ENCODE measurements around the gene MAP3K9. TPM values are rescaled to one million over a fixed set of nuclear protein-coding genes. Genes with fewer than 3 reads are reported as not detected.
"Not testable (repeated sequence)": the region's sequence is repeated elsewhere in the genome, so short reads cannot be mapped to it uniquely, and the experiment has no call there.

MAP3K9 gene
- total RNA-seq, 1 donor: 0.27 TPM

DNA sequence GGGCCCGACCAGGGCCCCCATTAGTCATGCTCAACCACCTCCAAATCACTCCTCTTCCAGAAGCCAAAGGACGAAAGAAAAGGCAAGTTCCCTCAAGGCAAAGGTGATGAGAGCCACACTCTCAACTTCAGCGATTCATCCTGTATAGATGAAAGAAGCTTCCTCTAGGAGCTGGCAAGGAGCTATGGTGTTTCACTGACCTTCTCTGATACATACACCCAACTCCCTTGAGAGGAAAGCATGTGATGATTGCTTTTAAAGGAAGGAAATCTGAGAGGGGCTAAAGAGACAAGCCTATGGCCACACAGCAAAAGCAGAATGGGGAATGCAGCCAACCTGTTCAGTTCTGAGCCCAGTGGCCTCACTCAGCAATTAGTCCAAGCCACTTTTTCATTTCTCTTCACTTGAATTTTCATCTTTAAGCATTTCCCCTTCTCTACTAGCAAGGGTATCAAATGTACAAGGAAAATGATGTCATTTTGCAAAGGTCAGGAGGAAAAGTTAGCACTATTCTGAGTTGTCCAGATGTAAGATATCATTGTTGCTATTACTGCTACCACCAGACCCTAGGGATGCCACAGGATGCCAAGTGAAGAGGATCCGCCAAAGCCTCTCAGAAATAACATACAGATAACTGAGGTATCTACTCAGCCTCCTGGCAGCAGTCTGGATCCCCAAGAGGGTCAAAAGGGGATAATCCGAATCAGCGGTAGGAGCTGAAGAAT lies 82.5 kb downstream of the MAP3K9 start:
- no peak for DNase-seq (ENCODE audit: low read depth in 2 of 3, low spot score in 2 of 3)

DNA sequence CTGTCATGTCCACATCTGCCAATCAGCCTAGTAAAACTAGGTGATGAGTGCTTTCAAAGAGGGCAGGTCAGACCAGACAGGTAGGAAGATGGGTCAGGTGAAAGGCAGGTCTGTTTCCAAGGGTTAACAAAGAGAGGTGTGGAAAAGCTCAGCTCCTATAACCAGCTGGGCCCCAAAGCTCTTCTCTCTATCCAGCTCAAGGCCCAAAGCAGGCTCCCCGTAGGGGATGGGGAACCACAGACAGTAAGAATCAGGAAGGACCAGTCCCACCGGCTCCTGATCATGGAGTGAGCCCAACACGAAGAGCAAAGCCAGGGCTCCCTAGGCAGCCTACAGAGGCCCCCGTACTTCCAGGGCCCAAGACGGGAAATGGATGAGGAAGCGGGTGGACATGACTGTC lies 84.4 kb downstream of the MAP3K9 start:
- no peak for DNase-seq (ENCODE audit: low read depth in 2 of 3, low spot score in 2 of 3)

DNA sequence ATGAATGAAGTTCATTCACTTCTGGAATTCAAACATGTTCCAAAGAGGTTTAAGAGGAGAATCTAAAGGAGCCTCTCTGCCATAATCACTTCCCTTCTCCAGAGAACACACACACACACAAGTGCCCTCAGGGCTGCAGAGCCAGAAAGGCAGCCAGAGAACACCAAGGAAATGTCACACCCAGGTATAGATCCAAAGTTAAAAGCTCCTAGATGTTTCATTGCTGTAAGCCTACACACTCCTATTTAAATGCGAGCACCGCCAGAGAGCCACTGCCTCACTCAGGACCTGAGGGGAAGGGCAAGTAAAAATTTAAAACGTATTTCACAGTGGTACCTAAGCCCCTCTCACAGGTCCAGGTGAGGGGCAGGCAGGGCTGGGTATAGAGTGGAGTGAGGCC lies 85.2 kb downstream of the MAP3K9 start:
- no peak for DNase-seq (ENCODE audit: low read depth in 2 of 3, low spot score in 2 of 3)

DNA sequence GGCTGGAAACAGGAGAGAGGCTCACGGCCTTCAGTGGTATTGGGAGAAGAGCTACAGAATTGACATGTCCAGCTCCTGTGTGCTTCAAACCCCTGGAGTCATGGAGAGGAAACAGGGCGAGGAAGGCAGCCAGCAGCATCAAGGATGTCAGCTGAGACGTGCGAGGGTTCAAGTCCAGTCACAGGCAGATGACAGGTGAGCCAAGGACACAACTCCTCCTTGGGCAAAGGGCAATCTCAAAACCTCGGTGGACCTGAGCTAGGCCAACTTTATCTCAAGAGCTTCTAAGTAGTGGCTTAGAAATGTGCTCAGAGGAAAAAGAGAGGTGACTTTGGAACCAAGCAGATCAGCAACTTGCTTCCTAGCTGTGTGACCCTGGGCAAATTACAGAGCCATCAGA lies 86.0 kb downstream of the MAP3K9 start:
- no peak for DNase-seq (ENCODE audit: low read depth in 2 of 3, low spot score in 2 of 3)

DNA sequence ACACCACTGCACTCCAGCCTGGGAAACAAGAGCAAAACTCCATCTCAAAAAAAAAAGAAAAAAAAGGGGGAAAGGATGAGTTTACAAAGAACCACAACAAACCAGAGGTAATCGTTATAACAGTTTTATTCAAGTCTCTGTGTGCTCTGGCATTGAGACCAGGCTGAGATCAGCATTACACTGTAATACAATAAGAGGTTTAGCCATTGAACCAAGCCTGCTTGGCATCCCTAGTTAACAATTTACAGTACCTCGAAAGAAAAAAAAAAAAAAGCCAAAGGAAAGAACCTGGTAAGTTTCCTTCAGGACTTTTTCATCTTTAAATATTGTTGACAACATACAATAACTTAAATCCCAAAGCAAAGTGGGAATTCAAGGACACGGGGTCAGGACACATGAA lies 86.9 kb downstream of the MAP3K9 start:
- no peak for DNase-seq (ENCODE audit: low read depth in 2 of 3, low spot score in 2 of 3)

DNA sequence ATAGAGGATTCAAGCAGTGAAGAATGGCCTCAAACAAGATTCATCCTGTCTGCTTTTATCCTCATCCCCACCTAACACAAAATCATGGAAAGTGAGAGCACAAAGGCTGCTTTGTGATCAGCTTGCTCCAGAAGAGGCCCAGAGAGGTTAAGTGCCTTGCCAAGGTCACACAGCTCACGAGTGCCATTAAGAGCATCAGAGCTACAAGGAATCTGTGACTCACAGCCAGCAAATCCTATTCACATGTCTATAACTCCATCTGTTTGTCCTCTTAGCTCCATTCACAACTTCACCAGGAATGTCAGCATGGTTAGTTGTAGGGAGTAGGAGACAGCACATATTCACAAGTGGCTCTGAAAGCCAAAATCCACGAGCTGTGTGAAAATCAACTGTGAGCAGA lies 87.8 kb downstream of the MAP3K9 start:
- no peak for DNase-seq (ENCODE audit: low read depth in 2 of 3, low spot score in 2 of 3)

DNA sequence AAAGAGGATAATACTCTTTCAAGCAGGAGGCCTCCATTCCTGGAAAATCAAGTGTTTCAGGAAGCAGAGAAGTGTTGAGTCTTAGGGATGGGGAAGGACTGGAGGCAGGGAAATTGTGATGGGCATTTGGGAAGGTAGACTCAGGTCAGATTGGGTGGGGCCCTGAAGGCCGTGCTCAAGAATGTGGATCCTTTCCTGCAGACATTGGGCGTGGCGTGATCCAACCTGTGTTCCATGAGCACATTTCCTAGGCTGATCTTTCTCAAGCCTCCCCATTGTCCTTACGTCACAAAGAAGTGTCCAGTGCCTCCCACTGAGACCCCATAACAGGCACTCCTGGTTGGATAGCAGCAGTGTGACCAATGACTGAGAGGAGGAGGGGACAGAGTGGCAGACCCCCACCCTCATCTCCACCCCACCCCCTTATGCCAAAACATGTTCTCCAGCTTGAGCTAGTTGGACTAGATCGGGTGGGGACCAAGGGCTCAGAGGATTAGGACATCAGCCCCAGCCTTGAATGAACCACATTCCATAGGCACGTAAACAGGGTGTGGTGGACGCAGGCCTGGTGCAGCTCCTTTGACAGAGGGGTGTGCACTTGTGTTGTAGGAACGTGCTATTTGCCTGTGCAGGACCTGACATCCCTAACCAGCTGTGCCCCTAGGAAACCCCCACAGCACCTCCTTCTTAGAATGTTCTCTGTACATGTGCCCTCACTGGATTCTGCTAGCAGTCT lies 90.8 kb downstream of the MAP3K9 start:
- DNase-seq (ENCODE audit: low read depth in 2 of 3, low spot score in 2 of 3): no peak

DNA sequence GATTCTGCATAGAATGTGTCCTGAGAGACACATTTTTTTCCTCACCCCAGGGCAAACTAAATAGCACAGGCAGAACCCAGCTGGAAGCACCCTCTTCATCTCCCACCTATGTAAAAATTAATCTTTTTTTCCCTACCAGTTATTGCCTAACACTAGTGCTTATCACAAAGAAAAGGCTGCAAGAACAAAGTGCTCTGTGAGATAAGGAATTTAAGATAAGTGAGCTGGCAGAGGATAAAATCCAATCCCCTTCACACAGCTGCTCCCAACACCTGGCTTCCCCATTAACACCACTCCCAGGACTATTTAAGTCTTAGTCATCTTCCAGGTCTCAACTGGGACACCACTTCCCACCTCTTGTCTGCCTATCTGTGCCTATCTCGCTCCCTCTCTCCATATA lies 92.4 kb downstream of the MAP3K9 start:
- no peak for DNase-seq (ENCODE audit: low read depth in 2 of 3, low spot score in 2 of 3)

DNA sequence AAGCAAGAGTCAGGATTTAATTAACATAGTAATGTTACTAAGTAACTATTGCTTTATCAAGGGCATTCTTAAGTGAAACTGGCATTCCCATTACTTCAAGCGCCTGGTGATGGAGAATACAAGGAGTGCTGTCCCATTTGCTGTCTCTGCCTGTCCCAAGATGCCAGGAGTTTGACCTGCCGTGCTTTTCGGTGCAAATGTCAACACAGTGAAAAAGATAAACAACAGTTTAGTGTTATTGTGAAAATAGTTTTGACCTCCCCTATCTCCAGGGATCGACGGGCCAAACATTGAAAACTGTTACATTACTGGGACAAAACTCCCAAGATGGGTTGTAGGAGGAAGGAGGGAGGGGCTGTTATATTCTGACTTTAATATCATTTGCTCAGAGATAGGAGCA lies 92.8 kb downstream of the MAP3K9 start:
- no peak for DNase-seq (ENCODE audit: low read depth in 2 of 3, low spot score in 2 of 3)

DNA sequence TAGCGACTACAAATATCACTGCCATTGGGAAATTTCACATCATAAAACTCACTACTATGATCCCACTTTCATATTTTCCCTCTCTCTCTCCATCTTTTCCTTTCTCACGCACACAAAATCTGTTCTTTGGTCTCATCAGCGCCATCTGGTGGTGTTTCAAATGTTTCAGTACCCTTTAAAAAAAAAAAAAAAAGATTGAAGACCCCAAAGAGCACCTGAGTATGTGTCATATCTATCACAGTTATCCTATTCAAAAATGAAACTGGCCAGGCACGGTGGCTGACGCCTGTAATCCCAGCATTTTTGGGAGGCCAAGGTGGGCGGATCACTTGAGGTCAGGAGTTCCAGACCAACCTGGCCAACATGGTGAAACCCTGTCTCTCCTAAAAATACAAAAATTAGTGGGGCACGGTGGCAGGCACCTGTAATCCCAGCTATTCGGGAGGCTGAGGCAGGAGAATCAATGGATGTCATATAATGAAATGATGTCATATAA lies 95.2 kb downstream of the MAP3K9 start:
- DNase-seq (ENCODE audit: low read depth in 2 of 3, low spot score in 2 of 3): peak; percentile 47 to 84 (median 74)

DNA sequence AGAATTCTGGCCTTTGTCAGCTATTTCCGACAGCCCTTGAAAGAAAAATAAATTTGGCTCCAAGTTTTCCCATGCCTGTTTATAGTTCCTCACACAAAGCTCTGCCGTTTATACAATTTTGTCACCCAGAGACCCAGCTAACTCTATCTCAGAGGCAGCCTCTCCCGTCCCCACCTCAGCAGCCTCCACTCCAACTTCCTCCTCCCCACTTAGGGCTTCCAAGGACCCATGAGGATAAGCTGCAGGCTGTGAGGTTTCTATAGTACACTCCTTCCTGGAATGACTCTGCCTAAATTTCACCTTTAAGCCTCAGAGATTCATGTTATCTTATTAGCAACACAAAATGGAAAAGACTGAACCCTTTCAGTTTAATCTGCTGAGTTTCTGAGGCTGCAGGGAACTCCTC lies 95.8 kb downstream of the MAP3K9 start:
- DNase-seq (ENCODE audit: low read depth in 2 of 3, low spot score in 2 of 3): no peak

DNA sequence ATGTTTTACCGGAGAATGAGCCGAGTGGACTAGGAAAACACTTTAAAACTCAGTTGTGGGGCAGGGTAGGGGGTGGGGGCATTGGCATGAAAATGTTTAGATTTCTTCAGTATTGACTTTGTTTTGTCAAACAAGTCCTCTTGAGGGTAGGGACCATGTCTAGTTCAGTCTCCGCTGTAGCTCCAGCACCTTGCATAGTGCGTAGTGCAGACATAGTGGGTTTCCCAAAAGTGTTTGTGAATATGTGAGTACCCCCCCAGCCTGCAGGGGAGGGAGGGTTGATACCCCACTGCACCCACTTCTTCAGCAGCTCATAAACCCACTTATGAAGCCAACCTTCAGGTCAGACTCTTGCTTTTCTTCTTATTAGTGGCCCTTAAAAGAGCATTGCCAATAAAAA lies 96.2 kb downstream of the MAP3K9 start:
- DNase-seq (ENCODE audit: low read depth in 2 of 3, low spot score in 2 of 3): no peak

DNA sequence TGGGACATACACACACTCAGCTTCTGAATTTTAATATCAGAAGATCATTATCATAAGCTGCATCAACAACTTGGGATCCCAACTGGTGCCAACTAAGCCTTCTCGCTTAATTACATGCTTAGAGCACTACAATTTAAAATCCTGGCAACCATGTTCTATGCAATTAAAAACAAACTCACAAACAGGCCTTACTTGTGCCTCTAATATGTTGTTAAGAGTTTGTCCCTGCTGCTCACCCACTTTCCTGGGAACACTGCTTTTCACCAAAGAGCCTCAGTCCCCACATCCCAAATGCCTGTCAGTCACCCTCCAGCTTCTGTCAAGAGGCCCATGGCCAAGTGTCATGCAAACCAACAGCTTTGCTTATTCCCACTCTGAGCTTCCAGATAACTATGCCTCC lies 97.9 kb downstream of the MAP3K9 start:
- no peak for DNase-seq (ENCODE audit: low read depth in 2 of 3, low spot score in 2 of 3)

DNA sequence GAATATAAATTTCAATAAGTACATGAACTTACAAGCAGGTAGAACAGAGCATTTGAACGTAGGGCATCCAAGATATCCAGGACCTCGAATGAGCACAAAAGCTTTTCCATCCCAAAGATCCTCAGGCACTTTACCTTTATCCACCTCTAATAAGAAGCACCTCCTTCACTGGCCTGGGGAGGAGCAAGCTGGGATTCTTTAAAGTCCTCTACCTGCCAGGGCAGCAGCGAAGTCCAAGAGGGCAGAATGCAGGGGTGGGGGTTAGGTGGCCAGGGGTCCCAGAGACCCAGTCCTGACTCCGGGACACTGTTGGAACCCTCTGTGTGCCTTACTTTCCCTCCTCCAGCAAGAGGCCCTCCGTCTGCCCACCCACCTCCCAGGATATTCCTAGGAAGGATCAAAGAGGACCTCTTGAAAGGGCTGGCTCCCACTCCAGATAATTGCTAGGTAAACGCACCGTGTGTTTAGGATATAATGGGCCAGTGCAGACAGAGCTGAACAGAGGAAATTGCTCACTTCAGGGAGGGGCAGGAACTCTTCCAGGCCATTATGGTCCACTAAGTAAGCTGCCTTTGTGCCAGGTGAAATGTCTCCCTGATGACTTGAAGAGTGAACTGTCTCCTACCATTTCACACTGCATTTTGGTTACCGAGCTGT lies 99.5 kb downstream of the MAP3K9 start:
- no peak for DNase-seq (ENCODE audit: low read depth in 2 of 3, low spot score in 2 of 3)

DNA sequence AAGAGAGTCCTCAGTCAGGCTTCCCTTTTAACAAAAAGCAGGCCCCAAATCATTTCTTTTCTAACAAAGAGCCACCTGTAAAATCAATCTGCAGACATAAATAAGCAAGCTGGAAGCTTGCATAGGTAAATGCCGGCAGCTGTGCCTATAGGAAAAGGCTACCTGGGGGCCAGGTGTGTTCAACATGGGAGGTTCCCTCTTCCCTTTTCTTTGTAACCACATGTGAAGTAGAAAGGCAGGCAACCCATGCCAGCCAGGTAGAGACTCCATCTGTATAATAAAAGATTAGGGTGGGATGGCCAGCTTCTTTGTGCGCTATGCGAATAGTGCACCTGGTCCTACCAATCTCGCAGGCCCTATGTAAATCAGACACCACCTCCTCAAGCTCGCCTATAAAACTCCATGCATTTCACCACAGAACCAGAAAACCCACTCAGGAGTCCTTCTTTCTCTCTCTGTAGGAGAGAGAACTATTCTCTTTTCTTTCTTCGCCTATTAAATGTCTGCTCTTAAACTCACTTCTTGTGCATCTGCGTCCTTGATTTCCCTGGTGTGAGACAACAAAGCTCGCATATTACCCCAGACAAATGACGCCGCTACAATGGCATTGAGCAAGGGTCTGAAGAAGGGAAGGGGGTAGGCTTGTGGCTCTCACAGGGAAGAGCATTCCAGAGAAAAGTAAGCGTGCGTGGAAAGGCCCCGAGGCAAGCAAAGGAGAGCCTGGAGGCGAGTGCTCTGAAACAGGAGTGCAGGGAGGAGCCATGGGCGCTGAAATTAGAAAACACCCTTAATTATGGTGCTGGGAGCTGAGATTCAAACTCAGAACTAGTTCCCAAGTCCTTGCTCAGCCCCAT lies 100.4 kb downstream of the MAP3K9 start:
- no peak for DNase-seq (ENCODE audit: low read depth in 2 of 3, low spot score in 2 of 3)

DNA sequence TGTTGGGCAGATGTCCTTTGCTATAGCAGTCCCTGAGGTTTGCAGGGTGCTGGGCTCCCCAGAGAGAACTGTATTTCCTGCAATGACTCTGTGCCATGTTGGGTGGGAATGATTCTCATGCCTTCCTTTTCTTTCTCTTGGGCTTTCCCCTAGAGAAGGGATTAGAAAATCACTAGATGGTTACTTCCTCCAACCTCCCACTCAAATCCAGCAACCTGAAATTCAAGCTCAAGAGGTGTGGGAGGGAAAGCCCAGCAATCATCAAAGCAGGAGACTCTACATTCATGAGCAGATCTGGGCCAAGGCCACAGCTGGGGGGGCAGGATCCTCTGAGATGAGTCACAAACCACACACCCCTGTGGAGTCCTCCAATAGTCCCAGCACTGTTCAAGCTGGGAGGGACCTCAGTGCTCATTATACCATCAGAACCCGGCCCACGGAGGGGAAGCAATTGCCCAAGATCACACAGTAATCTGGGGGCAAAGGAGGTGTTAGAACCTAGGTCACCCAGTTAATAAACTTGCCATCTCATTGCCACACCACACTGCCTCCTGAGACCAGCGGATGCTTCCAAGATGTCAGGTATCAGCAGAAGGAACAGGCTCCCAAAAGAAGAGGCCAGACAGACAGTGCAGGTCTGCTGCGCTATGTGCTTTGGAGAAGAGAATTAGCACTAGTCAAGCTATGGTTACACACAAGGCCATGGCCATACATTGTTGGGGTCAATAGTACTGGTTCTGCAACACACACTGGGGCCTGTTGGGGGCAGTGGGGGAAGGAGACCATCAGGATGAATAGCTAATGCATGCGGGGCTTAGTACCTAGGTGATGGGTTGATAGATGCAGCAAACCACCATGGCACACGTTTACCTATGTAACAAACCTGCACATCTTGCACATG lies 101.9 kb downstream of the MAP3K9 start:
- DNase-seq (ENCODE audit: low read depth in 2 of 3, low spot score in 2 of 3): peak in 2 of 3 donors; percentile 5 to 12

DNA sequence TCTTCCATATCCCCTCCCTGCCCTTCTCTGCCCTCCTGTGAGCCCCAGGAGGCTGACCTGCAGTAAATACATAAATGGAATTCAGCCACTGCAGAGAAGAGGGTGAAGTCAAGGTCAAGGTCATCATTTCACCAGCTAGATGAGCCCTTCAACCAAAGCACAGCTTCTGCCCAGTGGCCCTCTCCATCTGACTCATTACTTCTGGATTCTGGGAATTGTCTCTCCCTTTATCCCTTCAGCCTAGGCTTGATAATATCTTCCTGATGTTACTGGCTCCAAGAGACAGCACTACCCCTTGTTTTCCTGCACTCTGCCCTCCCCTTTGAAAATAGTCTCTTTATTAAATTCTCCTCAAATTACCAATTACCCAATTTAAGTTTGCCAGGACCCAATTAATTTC lies 103.1 kb downstream of the MAP3K9 start:
- no peak for DNase-seq (ENCODE audit: low read depth in 2 of 3, low spot score in 2 of 3)

DNA sequence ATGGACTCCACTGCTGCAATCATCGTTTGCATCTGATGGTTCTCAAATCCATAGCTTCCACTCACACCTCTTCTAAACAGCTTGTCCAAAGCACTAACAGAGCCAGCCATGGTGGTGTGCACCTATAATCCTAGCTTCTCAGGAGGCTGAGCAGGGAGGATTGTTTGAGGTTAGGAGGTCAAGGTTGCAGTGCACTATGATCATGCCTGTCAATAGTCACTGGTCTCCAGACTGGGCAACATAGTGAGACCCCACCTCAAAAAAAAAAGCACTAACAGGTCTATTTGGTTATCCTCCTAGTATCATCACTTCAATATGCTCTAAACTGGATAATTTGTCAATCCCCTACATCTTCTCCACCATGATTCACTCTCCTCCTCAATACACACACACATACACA lies 104.4 kb downstream of the MAP3K9 start:
- DNase-seq (ENCODE audit: low read depth in 2 of 3, low spot score in 2 of 3): no peak

DNA sequence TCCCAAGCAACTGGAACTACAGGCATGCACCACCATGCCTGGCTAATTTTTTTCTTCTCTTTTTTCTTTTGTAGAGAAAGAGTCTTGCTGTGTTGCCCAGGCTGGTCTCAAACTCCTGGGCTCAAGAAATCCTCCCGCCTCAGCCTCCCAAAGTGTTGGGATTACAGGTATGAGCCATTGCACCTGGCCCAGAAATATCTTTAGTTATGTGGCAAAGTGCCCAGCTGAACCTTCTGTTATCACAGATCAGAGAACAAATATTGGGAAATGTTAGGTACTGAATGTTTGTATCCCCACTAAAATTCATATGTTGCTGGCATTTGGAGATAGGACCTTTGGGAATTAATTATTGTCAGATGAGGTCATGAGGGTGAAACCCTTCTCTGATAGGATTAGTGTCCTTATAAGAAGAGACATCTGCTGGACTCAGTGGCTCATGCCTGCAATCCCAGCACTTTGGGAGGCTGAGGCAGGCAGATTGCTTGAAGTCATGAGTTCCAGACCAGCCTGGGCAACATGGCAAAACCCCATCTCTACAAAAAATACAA lies 105.6 kb downstream of the MAP3K9 start:
- not testable (repeated sequence) for DNase-seq (ENCODE audit: low read depth in 2 of 3, low spot score in 2 of 3)
